Neural progenitor cell (in vitro differentiated cells): ENCODE measurements around the gene OR1B1. TPM values are rescaled to one million over a fixed set of nuclear protein-coding genes. Genes with fewer than 3 reads are reported as not detected.

Source experiments
- DNase-seq: peaks from one replicate; pipeline ENCODE4 v3.0.0-alpha.2; 2016; ENCODE audit warnings: low spot score
- H2AFZ ChIP-seq: fragments of 200-600 bp; sonication (generic); replicated peaks from 2 replicates; pipeline ENCODE4 v1.6.1; 2016; ENCODE audit warnings: antibody characterized with exemption
- H3F3A ChIP-seq: fragments of 200-600 bp; sonication (generic); 2 replicates; pipeline ENCODE4 v1.6.1; 2016; ENCODE audit warnings: antibody characterized with exemption, low read depth
- H3K27ac ChIP-seq: fragments of 200-600 bp; sonication (generic); 2 replicates; pipeline ENCODE4 v1.5.1; 2016; ENCODE audit warnings: mild to moderate bottlenecking
- H3K27me3 ChIP-seq: fragments of 200-600 bp; sonication (generic); 2 replicates; pipeline ENCODE4 v1.6.1; 2016; ENCODE audit warnings: mild to moderate bottlenecking, moderate library complexity
- H3K36me3 ChIP-seq: fragments of 200-600 bp; sonication (generic); 2 replicates; pipeline ENCODE4 v1.5.1; 2016
- H3K4me1 ChIP-seq: fragments of 200-600 bp; sonication (generic); 2 replicates; pipeline ENCODE4 v1.6.1; 2016; ENCODE audit warnings: mixed run types
- H3K4me2 ChIP-seq: fragments of 200-600 bp; sonication (generic); 2 replicates; pipeline ENCODE4 v1.6.1; 2016
- H3K4me3 ChIP-seq: fragments of 200-600 bp; sonication (generic); 2 replicates; pipeline ENCODE4 v1.5.1; 2016
- H3K79me2 ChIP-seq: fragments of 200-600 bp; sonication (generic); 2 replicates; pipeline ENCODE4 v1.6.1; 2016; ENCODE audit warnings: low read depth
- H3K9ac ChIP-seq: fragments of 200-600 bp; sonication (generic); 2 replicates; pipeline ENCODE4 v1.6.1; 2016
- H3K9me3 ChIP-seq: fragments of 200-600 bp; sonication (generic); 2 replicates; pipeline ENCODE4 v1.5.1; 2016; ENCODE audit warnings: low read depth
- H4K20me1 ChIP-seq: fragments of 200-600 bp; sonication (generic); 2 replicates; pipeline ENCODE4 v1.6.1; 2016; ENCODE audit warnings: low read depth
- H3K27ac Mint-ChIP-seq: 3 replicates; pipeline ENCODE4 v1.8.0; 2021; ENCODE audit warnings: mixed read lengths
- H3K27me3 Mint-ChIP-seq: 2 replicates; pipeline ENCODE4 v1.8.0; 2022; ENCODE audit warnings: low read depth, mild to moderate bottlenecking, inconsistent platforms, moderate library complexity, mixed read lengths; ENCODE audit not compliant: insufficient read depth
- H3K36me3 Mint-ChIP-seq: 3 replicates; pipeline ENCODE4 v1.8.0; 2021; ENCODE audit warnings: mixed read lengths
- H3K4me1 Mint-ChIP-seq: 3 replicates; pipeline ENCODE4 v1.8.0; 2021; ENCODE audit warnings: mixed read lengths
- H3K4me3 Mint-ChIP-seq: 3 replicates; pipeline ENCODE4 v1.8.0; 2021; ENCODE audit warnings: mild to moderate bottlenecking, moderate library complexity, mixed read lengths
- H3K9me3 Mint-ChIP-seq: 3 replicates; pipeline ENCODE4 v1.8.0; 2020; ENCODE audit warnings: mixed read lengths
- EZH2 ChIP-seq: fragments of 200-600 bp; sonication (generic); IDR thresholded peaks from 2 replicates; pipeline ENCODE4 v1.6.1; 2017; ENCODE audit warnings: antibody characterized with exemption, mild to moderate bottlenecking, moderate library complexity
- EZH2phosphoT487 ChIP-seq: fragments of 200-600 bp; sonication (generic); IDR thresholded peaks from 2 replicates; pipeline ENCODE4 v1.6.1; 2017; ENCODE audit warnings: antibody characterized with exemption
- total RNA-seq: library from RNA; depleted of rRNA; stranded (reverse); fragments of >200 nt; gene quantifications from 2 replicates; pipeline ENCODE4 v1.2.3, GENCODE V29; 2015; ENCODE audit warnings: low replicate concordance
- TF ChIP-seq, protein P1 (sequence below): fragments of 200-600 bp; sonication (generic); IDR thresholded peaks from 2 replicates; pipeline ENCODE4 v1.5.1; 2017; ENCODE audit warnings: antibody characterized with exemption, mild to moderate bottlenecking

Gene OR1B1
- not detected in 2 replicates for total RNA-seq

DNA sequence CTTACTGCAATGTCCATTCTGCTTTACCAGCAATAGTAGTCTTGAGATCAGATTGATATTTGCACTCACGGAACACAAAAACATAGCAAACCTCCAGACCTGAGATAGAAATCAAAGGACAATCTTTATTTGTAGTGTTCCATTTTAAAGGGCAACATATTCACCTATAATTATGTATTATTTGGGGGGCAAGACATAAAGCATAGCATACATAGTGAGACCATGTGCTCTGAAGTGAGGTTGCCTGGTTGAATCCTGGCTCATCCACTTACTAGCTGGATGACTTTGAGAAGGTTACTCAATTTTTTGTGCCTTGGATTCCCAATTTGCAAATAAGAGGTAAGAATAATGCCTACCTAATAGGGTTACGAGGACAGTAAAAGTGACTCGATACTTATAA is at the start of gene OR1B1:
Gene OR1B1 (minus strand): TSS at position 101 of the 400 bp plus-strand sequence.
- H3K4me3 Mint-ChIP-seq, result no peak within 1 kb of the TSS

DNA sequence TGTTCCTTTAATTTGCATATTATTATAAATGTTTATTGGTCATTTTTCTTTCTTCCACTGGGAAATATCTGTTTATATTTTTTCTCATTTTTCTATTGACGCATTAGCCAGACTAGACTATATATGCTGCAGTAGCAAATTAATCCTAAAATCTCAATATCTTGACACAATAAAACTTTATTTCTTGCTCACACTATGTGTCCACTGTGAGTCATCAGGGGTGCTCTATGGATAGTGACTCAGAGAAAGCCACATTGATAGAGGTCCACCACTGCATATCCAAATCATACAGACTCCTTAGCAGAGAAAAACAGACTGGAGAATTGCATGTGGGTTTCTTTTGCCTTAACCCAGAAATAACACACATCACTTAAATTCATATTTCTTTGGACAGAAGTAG is 38.3 kb upstream of the OR1B1 start:
- H3K36me3 Mint-ChIP-seq, result no peaks in the 10 kb centered on the region
- H3K27ac Mint-ChIP-seq, result no peak overlapping the region
- no peak overlapping the region for H3K27ac ChIP-seq
- DNase-seq, result no peak
- no peak for TF ChIP-seq EZH2
- no peak for TF ChIP-seq EZH2phosphoT487
- TF ChIP-seq, protein P1, sequence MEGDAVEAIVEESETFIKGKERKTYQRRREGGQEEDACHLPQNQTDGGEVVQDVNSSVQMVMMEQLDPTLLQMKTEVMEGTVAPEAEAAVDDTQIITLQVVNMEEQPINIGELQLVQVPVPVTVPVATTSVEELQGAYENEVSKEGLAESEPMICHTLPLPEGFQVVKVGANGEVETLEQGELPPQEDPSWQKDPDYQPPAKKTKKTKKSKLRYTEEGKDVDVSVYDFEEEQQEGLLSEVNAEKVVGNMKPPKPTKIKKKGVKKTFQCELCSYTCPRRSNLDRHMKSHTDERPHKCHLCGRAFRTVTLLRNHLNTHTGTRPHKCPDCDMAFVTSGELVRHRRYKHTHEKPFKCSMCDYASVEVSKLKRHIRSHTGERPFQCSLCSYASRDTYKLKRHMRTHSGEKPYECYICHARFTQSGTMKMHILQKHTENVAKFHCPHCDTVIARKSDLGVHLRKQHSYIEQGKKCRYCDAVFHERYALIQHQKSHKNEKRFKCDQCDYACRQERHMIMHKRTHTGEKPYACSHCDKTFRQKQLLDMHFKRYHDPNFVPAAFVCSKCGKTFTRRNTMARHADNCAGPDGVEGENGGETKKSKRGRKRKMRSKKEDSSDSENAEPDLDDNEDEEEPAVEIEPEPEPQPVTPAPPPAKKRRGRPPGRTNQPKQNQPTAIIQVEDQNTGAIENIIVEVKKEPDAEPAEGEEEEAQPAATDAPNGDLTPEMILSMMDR, result no peak
- no peak overlapping the region for H3K9ac ChIP-seq
- no peak overlapping the region for H3K4me3 Mint-ChIP-seq
- no peak overlapping the region for H3K4me3 ChIP-seq
- no peaks in the 10 kb centered on the region for H4K20me1 ChIP-seq
- H3K4me1 ChIP-seq, result no peaks in the 10 kb centered on the region
- no peaks in the 10 kb centered on the region for H3F3A ChIP-seq
- no peak overlapping the region for H2AFZ ChIP-seq
- peaks cover 2% of the 10 kb centered on the region for H3K27me3 Mint-ChIP-seq
- H3K9me3 ChIP-seq, result peaks cover 7% of the 10 kb centered on the region
- no peaks in the 10 kb centered on the region for H3K9me3 Mint-ChIP-seq
- H3K4me1 Mint-ChIP-seq, result no peaks in the 10 kb centered on the region
- no peaks in the 10 kb centered on the region for H3K27me3 ChIP-seq
- H3K79me2 ChIP-seq, result no peaks in the 10 kb centered on the region
- no peaks in the 10 kb centered on the region for H3K36me3 ChIP-seq
- no peak overlapping the region for H3K4me2 ChIP-seq

More for the DNA sequence above, at the start of gene OR1B1:
- peaks cover 3% of the 10 kb centered on the region for H3K27me3 Mint-ChIP-seq
- no peaks in the 10 kb centered on the region for H3K4me1 Mint-ChIP-seq
- no peaks in the 10 kb centered on the region for H3K9me3 Mint-ChIP-seq
- H2AFZ ChIP-seq, result no peak within 1 kb of the TSS
- H3K4me2 ChIP-seq, result no peak within 1 kb of the TSS
- H3K4me1 ChIP-seq, result no peaks in the 10 kb centered on the region
- H4K20me1 ChIP-seq, result no peaks in the 10 kb centered on the region
- no peak within 1 kb of the TSS for H3K27ac ChIP-seq
- H3K36me3 Mint-ChIP-seq, result no peaks in the 10 kb centered on the region
- H3K27me3 ChIP-seq, result no peaks in the 10 kb centered on the region
- TF ChIP-seq EZH2phosphoT487, result no peak
- TF ChIP-seq, protein P1, result no peak
- TF ChIP-seq EZH2, result no peak
- no peak within 1 kb of the TSS for H3K27ac Mint-ChIP-seq
- no peak within 1 kb of the TSS for H3K4me3 ChIP-seq
- no peaks in the 10 kb centered on the region for H3F3A ChIP-seq
- H3K79me2 ChIP-seq, result no peaks in the 10 kb centered on the region
- H3K36me3 ChIP-seq, result no peaks in the 10 kb centered on the region
- H3K9ac ChIP-seq, result no peak within 1 kb of the TSS
- DNase-seq, result no peak
- H3K9me3 ChIP-seq, result peaks cover 13% of the 10 kb centered on the region

DNA sequence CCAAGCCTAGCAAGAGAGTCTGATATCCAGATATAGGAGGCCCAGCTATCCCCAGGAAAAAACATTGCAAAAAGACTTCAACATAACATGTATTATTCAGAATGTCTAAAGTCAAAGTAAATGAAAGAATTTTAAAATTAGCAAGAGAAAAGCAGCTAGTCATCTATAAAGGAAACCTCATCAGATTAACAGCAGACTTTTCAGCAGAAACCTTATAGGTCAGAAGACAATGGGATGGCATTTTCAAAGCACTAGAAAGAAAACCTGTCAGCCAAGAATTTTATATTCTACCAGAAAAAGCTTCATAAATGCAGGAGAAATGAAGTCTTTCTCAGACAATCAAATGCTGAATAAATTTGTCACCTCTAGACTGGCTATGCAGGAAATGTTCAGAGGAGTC is 27.4 kb upstream of the OR1B1 start:
- no peak overlapping the region for H3K4me3 Mint-ChIP-seq
- H3K27me3 Mint-ChIP-seq, result peaks cover 3% of the 10 kb centered on the region
- H3K36me3 Mint-ChIP-seq, result no peaks in the 10 kb centered on the region
- H3K9me3 Mint-ChIP-seq, result peaks cover 9% of the 10 kb centered on the region
- DNase-seq, result no peak
- no peaks in the 10 kb centered on the region for H3K36me3 ChIP-seq
- no peak overlapping the region for H3K9ac ChIP-seq
- TF ChIP-seq EZH2 (no peak), EZH2phosphoT487 (no peak)
- TF ChIP-seq, protein P1, result no peak
- no peaks in the 10 kb centered on the region for H3K4me1 Mint-ChIP-seq
- H3K4me3 ChIP-seq, result no peak overlapping the region
- H3F3A ChIP-seq, result no peaks in the 10 kb centered on the region
- no peak overlapping the region for H3K27ac Mint-ChIP-seq
- no peak overlapping the region for H3K4me2 ChIP-seq
- H2AFZ ChIP-seq, result no peak overlapping the region
- no peaks in the 10 kb centered on the region for H3K27me3 ChIP-seq
- H3K9me3 ChIP-seq, result peaks cover 19% of the 10 kb centered on the region
- no peak overlapping the region for H3K27ac ChIP-seq
- no peaks in the 10 kb centered on the region for H4K20me1 ChIP-seq
- H3K79me2 ChIP-seq, result no peaks in the 10 kb centered on the region
- H3K4me1 ChIP-seq, result no peaks in the 10 kb centered on the region
